IMR-90 (cell line): ENCODE results near the gene HCLS1.

Experiments used
- BHLHE40 ChIP-seq: fragments of 150-350 bp; IDR thresholded peaks from 2 replicates; pipeline ENCODE4 v1.6.1; 2016; ENCODE audit warnings: mild to moderate bottlenecking, low read depth, low read length
- CEBPB ChIP-seq: IDR thresholded peaks from 2 replicates; pipeline ENCODE4 v1.6.1; 2012; ENCODE audit warnings: low read depth, low read length, improper control_type of control experiment
- CTCF ChIP-seq: conservative IDR thresholded peaks from 2 replicates; pipeline ENCODE4 v1.5.1; 2012; ENCODE audit warnings: mild to moderate bottlenecking, low read depth, low read length, improper control_type of control experiment
- ELK1 ChIP-seq: fragments of 150-350 bp; IDR thresholded peaks from 2 replicates; pipeline ENCODE4 v1.6.1; 2016; ENCODE audit warnings: low read depth, mild to moderate bottlenecking, low read length, moderate library complexity, borderline replicate concordance
- MAFK ChIP-seq: IDR thresholded peaks from 2 replicates; pipeline ENCODE4 v1.6.1; 2012; ENCODE audit warnings: low read depth, low read length, improper control_type of control experiment
- MXI1 ChIP-seq: IDR thresholded peaks from 2 replicates; pipeline ENCODE4 v1.6.1; 2012; ENCODE audit warnings: low read depth, mild to moderate bottlenecking, low read length, moderate library complexity, borderline replicate concordance
- POLR2A ChIP-seq: IDR thresholded peaks from 2 replicates; pipeline ENCODE4 v1.6.1; 2012; ENCODE audit warnings: mild to moderate bottlenecking, low read depth, low read length
- RAD21 ChIP-seq: IDR thresholded peaks from 2 replicates; pipeline ENCODE4 v1.6.1; 2012; ENCODE audit warnings: low read length, improper control_type of control experiment
- RFX5 ChIP-seq: IDR thresholded peaks from 2 replicates; pipeline ENCODE4 v1.8.0; 2012; ENCODE audit warnings: low read depth, mild to moderate bottlenecking, low read length, moderate library complexity
- SMC3 ChIP-seq: fragments of 150-350 bp; IDR thresholded peaks from 2 replicates; pipeline ENCODE4 v1.6.1; 2016; ENCODE audit warnings: low read depth, mild to moderate bottlenecking, antibody characterized with exemption, low read length, moderate library complexity

DNA sequence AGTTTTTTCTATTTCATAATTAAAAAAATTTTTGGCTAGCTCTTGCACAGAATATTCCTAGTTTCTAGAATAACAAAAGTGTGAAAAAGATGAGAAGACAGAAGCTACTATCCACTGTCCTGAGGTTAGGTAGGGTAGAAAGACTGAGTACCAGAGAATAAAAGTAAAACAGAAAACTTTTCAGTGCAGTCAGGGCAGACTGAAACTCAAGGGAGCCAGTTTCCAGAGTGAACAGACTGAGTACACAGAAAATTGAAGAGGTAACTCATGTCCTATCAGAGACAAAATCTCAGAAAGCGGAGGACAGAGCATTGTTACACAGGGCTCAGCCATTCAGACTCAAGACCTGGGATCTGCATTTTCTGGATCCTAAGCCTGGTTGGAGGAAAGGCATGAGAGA lies 76.3 kb downstream of the HCLS1 start:
- TF ChIP-seq CTCF (no peak), CEBPB (no peak), POLR2A (no peak), RFX5 (no peak), BHLHE40 (no peak), MAFK (no peak), MXI1 (no peak), ELK1 (no peak), RAD21 (no peak), SMC3 (no peak)
